ENCODE data around the gene MPDZ.

Gene MPDZ

GRCh38 chr9:13078164-13078563, 201.3 kb downstream of the MPDZ start:
- DNase-seq: no peak

- no peak for DNase-seq
Observed at GRCh38 chr9:13076616-13077015, 202.9 kb downstream of the MPDZ start.

GRCh38 chr9:13071921-13072320, 207.6 kb downstream of the MPDZ start:
- DNase-seq: no peak

- DNase-seq: no peak
Observed at GRCh38 chr9:13070612-13071595, 208.6 kb downstream of the MPDZ start.

GRCh38 chr9:13069498-13069897, 210.0 kb downstream of the MPDZ start:
- DNase-seq: no peak

- DNase-seq: no peak
Observed at GRCh38 chr9:13064676-13065075, 214.8 kb downstream of the MPDZ start.

GRCh38 chr9:13063880-13064459, 215.5 kb downstream of the MPDZ start:
- no peak for DNase-seq

GRCh38 chr9:13061390-13061789, 218.1 kb downstream of the MPDZ start:
- no peak for DNase-seq

Data from T1000 (cell line).